Activated CD4-positive, alpha-beta T cell treated with anti-CD3 and anti-CD28 coated beads, Interleukin-10, Interleukin-2, amounts not matched to agents 100 ng/mL and 50 ng/mL, durations not matched to agents 16 hours and 8 hours (primary cell): Measurements from ENCODE around the gene BIVM.

Experiments used
- DNase-seq: peaks from one replicate; pipeline ENCODE4 v3.0.0-alpha.2; 2020

The BIVM gene

DNA sequence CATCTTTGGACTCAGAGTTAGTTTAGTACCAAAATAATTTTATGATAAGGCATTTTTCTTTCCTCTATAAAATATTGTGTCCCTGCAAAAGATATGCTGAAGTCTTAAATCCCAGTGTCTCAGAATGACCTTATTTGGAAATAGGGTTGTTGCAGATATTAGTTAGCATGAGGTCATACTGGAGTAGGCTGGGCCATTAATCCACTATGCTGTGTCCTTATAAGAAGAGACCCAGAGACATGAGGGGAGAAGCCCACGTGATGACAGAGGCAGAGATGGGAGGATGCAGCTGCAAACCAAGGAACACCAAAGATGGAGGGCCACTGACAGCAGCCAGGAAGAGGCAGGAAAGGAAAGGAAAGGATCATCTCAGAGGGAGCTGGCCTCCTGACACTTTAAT, 6.5 kb upstream of the BIVM start:
- DNase-seq = no peak

DNA sequence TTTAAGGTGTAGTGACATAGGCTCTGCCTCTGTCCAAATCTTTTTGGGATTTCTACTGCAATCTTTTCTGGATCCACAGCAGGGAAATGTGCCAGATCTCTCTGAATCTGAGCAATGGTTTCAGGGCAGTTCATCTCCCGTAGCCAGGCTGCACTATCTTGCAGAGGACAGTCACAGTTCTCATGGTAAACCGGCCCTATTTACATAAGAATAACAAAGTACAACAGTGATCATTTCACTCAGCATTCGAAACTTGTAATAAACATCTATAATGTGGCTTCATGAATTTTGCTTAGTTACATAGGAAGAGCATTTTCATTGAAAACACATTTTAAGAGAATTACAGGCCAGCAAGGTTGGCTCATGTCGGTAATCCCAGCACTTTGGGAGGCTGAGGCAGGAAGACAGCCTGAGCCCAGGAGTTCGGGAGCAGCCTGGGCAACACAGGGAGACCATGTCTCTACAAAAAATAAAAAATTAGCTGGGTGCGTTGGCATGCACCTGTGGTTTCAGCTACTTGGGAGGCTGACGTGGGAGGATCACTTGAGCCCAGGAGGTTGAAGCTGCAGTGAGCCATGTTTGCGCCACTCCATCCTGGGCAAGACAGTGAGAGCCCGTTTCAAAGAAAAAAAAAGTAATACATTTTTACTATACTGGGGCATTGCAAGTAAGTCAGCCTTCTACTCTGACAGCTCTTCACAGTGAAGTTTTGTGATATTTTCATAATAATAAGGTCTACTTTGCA, 5.1 kb upstream of the BIVM start:
- no peak for DNase-seq

DNA sequence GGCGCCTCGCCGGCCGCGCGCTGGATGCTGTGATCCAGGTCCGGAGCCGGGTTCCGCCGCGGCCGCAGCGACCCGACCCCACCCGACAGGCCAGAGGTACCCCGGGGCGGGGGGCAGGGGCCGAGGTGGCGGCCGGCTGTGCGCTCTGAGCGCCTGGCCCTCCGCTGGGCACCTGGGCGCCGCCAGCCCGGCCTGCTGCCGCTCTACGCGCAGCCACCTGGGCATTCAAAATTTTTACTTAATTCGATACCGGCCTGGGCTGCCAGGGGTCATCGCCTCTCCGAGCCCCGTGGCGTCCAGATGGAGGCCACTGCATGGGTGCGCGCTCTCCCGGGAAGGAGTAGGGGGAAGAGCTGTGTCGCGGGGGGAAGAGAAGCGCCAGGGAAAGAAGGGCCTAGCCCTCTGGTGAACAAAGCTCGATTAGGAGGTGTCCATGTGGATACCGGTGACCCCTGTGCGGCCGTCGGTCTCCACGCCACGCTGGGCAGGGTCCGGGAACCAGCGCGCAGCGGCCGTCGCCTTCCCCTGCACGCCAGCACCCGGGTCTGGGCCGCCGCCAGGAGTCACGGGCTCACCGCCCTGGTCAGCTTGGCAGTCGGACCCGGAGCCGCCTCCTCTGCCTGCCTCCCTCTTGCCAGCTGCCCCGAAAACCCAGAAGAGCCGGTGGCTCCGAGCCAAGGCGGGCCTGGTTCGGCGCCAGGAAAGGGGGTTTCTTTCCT, 666 bp downstream of the BIVM start:
- peak; percentile 4 for DNase-seq

GRCh38 chr13:102800145-102801041, 1.5 kb downstream of the BIVM start:
- peak; percentile 91 for DNase-seq

GRCh38 chr13:102805680-102806079, 6.8 kb downstream of the BIVM start:
- no peak for DNase-seq

DNA sequence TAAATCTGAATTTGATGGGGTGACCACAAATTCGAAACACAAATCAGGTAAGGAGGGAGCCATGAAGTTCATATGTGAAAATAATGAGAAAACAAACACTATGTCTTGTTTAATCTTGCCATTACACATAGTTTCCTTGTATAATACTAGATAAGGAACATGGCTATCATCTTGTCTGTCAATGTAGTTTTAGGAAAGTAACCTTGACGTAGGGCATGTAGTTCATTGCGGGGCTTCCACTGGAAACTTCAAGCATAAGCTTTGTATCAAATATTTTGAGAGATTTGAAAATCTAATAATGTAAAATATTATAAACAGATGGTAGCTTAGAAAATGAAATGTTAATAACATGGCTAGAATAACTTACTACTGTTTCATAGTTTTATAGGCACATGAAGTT, 8.8 kb downstream of the BIVM start:
- DNase-seq = no peak

- DNase-seq = no peak
Observed at GRCh38 chr13:102812611-102813287, 13.8 kb downstream of the BIVM start.

- DNase-seq = peak; percentile 15
Observed at GRCh38 chr13:102814025-102814607, 15.2 kb downstream of the BIVM start.

DNA sequence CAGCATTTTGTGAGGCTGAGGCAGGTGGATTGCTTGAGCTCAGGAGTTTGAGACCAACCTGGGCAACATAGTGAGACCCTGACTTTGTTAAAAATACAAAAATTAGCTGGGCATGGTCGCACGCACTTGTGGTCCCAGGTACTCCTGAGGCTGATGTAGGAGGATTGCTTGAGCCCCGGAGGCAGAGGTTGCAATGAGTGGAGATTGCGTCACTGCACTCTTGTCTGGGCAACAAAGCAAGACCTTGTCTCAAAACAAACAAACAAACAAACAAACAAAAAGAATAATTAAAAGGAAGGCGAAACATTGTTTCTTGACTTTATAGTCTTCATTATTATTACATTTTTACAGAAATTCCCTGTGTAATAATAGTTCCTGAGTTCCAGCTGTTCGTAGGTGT, 15.9 kb downstream of the BIVM start:
- DNase-seq = no peak

GRCh38 chr13:102815788-102816187, 16.9 kb downstream of the BIVM start:
- no peak for DNase-seq

DNA sequence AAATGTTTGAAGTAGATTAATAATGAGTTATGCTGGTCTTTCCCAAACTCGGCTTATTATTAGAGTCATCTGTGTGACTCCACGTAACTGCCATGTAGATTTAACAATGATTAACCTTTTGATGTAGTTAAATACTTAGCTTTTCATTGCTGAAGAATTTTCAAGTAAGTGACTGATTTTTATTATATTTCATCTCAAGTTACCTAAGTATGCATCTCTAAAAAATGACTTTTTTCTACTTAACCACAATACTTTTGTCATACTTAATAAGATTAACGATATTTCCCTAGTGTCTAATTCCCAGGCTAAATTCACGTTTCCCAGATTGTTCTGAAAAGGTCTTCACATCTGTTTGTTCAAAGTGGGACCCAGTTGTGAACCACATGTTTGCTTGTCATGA, 17.8 kb downstream of the BIVM start:
- DNase-seq = no peak

GRCh38 chr13:102817241-102817640, 18.3 kb downstream of the BIVM start:
- DNase-seq = no peak

DNA sequence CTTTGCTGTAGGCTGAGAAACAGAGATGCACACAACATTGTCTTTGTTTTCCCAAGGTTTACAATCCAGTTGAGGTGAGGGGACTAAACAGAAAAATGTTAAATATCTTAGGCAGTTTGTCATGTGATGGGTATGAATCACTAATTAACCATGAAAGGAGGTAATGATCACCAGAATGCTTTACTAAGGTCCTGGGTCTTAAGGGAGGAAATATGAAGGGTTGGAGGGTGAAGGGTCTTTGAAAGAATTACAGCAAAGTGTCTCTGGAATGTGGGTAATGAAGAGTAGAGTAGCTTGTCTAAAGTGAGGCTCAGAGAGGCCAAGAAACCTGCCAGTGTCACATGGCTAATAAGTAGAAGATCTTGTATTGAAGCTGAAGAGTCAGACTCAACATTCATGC, 19.0 kb downstream of the BIVM start:
- no peak for DNase-seq

DNA sequence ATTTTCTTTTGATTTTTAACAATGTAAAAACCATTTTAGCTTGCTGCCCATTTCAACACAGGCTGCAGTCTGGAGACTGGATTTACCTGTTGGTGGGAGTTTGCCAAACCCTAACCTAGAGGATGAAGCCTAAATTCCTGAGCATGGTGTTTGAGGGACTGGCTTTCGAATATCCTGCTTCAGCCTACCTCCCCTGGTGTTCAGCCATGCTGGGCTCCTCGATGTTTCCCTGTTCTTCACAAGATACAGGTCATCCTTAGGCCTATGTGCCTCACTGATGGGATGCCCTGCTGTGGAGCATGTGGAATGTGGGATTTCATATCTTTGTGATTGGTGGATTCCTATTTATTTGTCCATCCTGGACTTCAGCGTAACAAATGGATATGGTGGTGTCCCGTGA, 26.5 kb downstream of the BIVM start:
- DNase-seq = no peak

GRCh38 chr13:102825921-102826706, 27.2 kb downstream of the BIVM start:
- no peak for DNase-seq

- no peak for DNase-seq
Observed at GRCh38 chr13:102830646-102831045, 31.7 kb downstream of the BIVM start.

DNA sequence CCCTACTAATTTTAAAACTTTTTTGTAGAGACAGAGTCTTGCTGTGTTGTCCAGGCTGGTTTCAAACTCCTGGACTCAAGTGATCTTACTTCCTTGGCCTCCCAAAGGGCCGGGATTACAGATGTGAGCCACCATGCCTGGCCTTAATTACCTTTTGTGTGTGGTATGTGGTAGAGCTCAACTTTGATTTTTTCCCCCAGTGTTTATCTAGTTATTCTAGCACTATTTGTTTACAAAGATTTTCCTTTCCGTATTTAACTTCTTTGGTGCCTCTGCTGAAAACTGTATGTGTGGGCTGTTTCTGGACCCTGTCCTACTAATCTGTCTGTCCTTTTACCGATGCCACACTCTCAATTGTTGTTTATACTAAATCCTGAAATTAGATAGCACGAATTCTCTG, 37.6 kb downstream of the BIVM start:
- no peak for DNase-seq

- no peak for DNase-seq
Observed at GRCh38 chr13:102838273-102838672, 39.4 kb downstream of the BIVM start.

- DNase-seq = no peak
Observed at GRCh38 chr13:102838982-102839381, 40.1 kb downstream of the BIVM start.

DNA sequence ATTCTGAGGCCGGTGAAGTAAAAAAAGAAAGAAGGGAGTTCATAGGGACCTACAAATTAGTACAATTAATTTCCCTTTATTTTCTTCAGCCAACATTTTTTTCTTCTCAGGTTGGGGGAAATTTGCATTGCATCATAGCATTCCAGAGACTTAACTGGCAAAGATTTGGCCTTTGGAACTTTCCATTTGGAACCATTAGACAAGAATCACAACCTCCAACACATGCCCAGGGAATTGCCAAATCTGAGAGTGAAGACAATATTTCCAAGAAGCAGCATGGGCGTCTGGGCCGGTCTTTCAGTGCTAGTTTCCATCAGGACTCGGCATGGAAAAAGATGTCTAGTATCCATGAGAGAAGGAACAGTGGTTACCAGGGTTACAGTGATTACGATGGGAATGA, 40.5 kb downstream of the BIVM start:
- no peak for DNase-seq

DNA sequence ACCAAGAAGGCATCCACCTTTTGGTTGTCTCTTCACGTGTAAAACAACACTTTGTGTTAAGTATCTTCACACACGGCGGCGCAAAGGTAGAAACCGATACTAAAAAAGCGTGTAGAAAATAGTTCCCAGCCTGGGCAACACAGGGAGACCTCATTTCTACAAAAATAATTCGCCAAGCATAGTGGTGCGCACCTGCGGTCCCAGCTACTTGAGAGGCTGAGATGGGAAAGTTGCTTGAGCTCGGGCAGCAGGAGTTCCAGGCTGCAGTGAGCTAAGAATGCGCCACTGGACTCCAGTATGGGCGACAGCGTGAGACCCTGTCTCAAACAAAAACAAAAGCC, 46.3 kb downstream of the BIVM start:
- no peak for DNase-seq
